HG03066 (cell line): ENCODE measurements around the gene GABRE.

Experiments used
- ATAC-seq: cut with Tn5 transposase; IDR thresholded peaks from one replicate; pipeline ENCODE4 v1.9.1; 2021; ENCODE audit warnings: low read depth; ENCODE audit not compliant: unreplicated experiment

GABRE gene

GRCh38 chrX:151974336-151975227, at the start of gene GABRE:
GABRE (minus strand) TSS chrX:151974676; CDS start chrX:151974625, 51 bp downstream.
- no peak for ATAC-seq

- no peak for ATAC-seq
Observed at GRCh38 chrX:152020888-152021287, 46.4 kb upstream of the GABRE start.

GRCh38 chrX:151999813-152000212, 25.3 kb upstream of the GABRE start:
- ATAC-seq = no peak

- no peak for ATAC-seq
Observed at GRCh38 chrX:151997539-151997938, 23.1 kb upstream of the GABRE start.

GRCh38 chrX:151996347-151996746, 21.9 kb upstream of the GABRE start:
- no peak for ATAC-seq

GRCh38 chrX:151994476-151994875, 20.0 kb upstream of the GABRE start:
- no peak for ATAC-seq

- no peak for ATAC-seq
Observed at GRCh38 chrX:151988706-151989299, 14.3 kb upstream of the GABRE start.

GRCh38 chrX:151987108-151987507, 12.6 kb upstream of the GABRE start:
- no peak for ATAC-seq

- no peak for ATAC-seq
Observed at GRCh38 chrX:151985955-151986354, 11.5 kb upstream of the GABRE start.

GRCh38 chrX:151985531-151985930, 11.1 kb upstream of the GABRE start:
- no peak for ATAC-seq

GRCh38 chrX:151984902-151985301, 10.4 kb upstream of the GABRE start:
- no peak for ATAC-seq

GRCh38 chrX:151984328-151984727, 9.9 kb upstream of the GABRE start:
- ATAC-seq = no peak

GRCh38 chrX:151983186-151983585, 8.7 kb upstream of the GABRE start:
- no peak for ATAC-seq

GRCh38 chrX:151982222-151982621, 7.7 kb upstream of the GABRE start:
- no peak for ATAC-seq

GRCh38 chrX:151981129-151981528, 6.7 kb upstream of the GABRE start:
- ATAC-seq = no peak

- ATAC-seq = no peak
Observed at GRCh38 chrX:151977923-151978322, 3.4 kb upstream of the GABRE start.

GRCh38 chrX:151977009-151977408, 2.5 kb upstream of the GABRE start:
- no peak for ATAC-seq

GRCh38 chrX:151975736-151976275, 1.3 kb upstream of the GABRE start:
- ATAC-seq = no peak

GRCh38 chrX:151975228-151975593, 735 bp upstream of the GABRE start:
- ATAC-seq = no peak

- no peak for ATAC-seq
Observed at GRCh38 chrX:151973851-151974335, 583 bp downstream of the GABRE start.

- no peak for ATAC-seq
Observed at GRCh38 chrX:151973060-151973661, 1.3 kb downstream of the GABRE start.
